Measurements from ENCODE around the gene MYEOV. TPM values are rescaled to one million over a fixed set of nuclear protein-coding genes. Genes with fewer than 3 reads are reported as not detected.
A peak's percentile ranks its signal among the peaks of the same experiment; 100 is the strongest.

Gene MYEOV
- total RNA-seq, 4 donors from 2014 or later, result not detected

- no peak overlapping the region for H3K4me3 ChIP-seq
- 90% methylated on average over 10 of the region's 12 CpGs for WGBS
- no peaks in the 10 kb centered on the region for H3K36me3 ChIP-seq
- intact Hi-C loops (cut with DNase I), result no loop called here
- DNase-seq (ENCODE audit: extremely low spot score), result peak; percentile 72
- no peaks in the 10 kb centered on the region for H3K27me3 ChIP-seq
- H3K9me3 ChIP-seq, result no peaks in the 10 kb centered on the region
- H3K4me1 ChIP-seq, result no peaks in the 10 kb centered on the region
- no peak for TF ChIP-seq POLR2A (IDR thresholded peaks at IDR 0.05; ENCODE audit: low read depth)
- no peak overlapping the region for H3K27ac ChIP-seq (replicated peaks in 1 of 4)
Observed at GRCh38 chr11:69339041-69339733, 45.2 kb downstream of the MYEOV start.

GRCh38 chr11:69339983-69340565 is 46.1 kb downstream of the MYEOV start:
- 90% methylated on average over 5 of the region's 5 CpGs for WGBS
- DNase-seq (ENCODE audit: extremely low spot score), result peak; percentile 37
- H3K27ac ChIP-seq (replicated peaks in 1 of 4), result no peak overlapping the region
- H3K36me3 ChIP-seq, result no peaks in the 10 kb centered on the region
- no peaks in the 10 kb centered on the region for H3K27me3 ChIP-seq
- no peaks in the 10 kb centered on the region for H3K9me3 ChIP-seq
- TF ChIP-seq CTCF (IDR thresholded peaks at IDR 0.05) (no peak), EP300 (IDR thresholded peaks at IDR 0.05) (no peak), POLR2A (IDR thresholded peaks at IDR 0.05; ENCODE audit: low read depth) (no peak), POLR2AphosphoS5 (IDR thresholded peaks at IDR 0.05) (no peak)
- H3K4me3 ChIP-seq, result no peak overlapping the region
- no peaks in the 10 kb centered on the region for H3K4me1 ChIP-seq
- intact Hi-C loops (cut with DNase I), result no loop called here

GRCh38 chr11:69342588-69343330 is 48.8 kb downstream of the MYEOV start:
- no peak for TF ChIP-seq POLR2AphosphoS5 (IDR thresholded peaks at IDR 0.05)
- TF ChIP-seq POLR2A (IDR thresholded peaks at IDR 0.05; ENCODE audit: low read depth), result no peak
- no peak for TF ChIP-seq EP300 (IDR thresholded peaks at IDR 0.05)
- TF ChIP-seq CTCF (IDR thresholded peaks at IDR 0.05), result no peak
- Histone ChIP-seq H3K27me3 (no peaks in the 10 kb centered on the region), H3K27ac (replicated peaks in 1 of 4) (no peak overlapping the region), H3K36me3 (no peaks in the 10 kb centered on the region), H3K4me1 (no peaks in the 10 kb centered on the region), H3K4me3 (no peak overlapping the region), H3K9me3 (no peaks in the 10 kb centered on the region)
- DNase-seq (ENCODE audit: extremely low spot score), result peak; percentile 89
- WGBS, result 93% methylated on average over 13 of the region's 13 CpGs
- intact Hi-C loops (cut with DNase I), result no loop called here

- WGBS, result 95% methylated on average over 12 of the region's 13 CpGs
- Histone ChIP-seq H3K4me3 (no peak overlapping the region), H3K27me3 (no peaks in the 10 kb centered on the region), H3K36me3 (no peaks in the 10 kb centered on the region), H3K9me3 (peaks cover 0 to 3% (median 0%) of the 10 kb centered on the region in 4 donors), H3K27ac (replicated peaks in 1 of 4) (no peak overlapping the region), H3K4me1 (no peaks in the 10 kb centered on the region)
- intact Hi-C loops (cut with DNase I), result no loop called here
- TF ChIP-seq POLR2AphosphoS5 (IDR thresholded peaks at IDR 0.05) (no peak), POLR2A (IDR thresholded peaks at IDR 0.05; ENCODE audit: low read depth) (no peak), EP300 (IDR thresholded peaks at IDR 0.05) (no peak), CTCF (IDR thresholded peaks at IDR 0.05) (no peak)
- peak; percentile 68 for DNase-seq (ENCODE audit: extremely low spot score)
Observed at GRCh38 chr11:69343401-69344321, 49.7 kb downstream of the MYEOV start.

Measured in esophagus muscularis mucosa (tissue), 4 donors.